Loucy (cell line): Measurements from ENCODE around the gene RAD52.
A peak's percentile ranks its signal among the peaks of the same experiment; 100 is the strongest.

Experiments used
- H2AFZ ChIP-seq: fragments of 200-600 bp; sonication (generic); 2 replicates; pipeline ENCODE4 v1.6.0; 2016; ENCODE audit warnings: antibody characterized with exemption, mild to moderate bottlenecking, low read length, moderate library complexity
- H3F3A ChIP-seq: fragments of 200-600 bp; 2 replicates; pipeline ENCODE4 v1.6.0; 2016; ENCODE audit warnings: antibody characterized with exemption, low read depth, mild to moderate bottlenecking
- H3K27me3 ChIP-seq: fragments of 200-600 bp; sonication (generic); 2 replicates; pipeline ENCODE4 v1.6.1; 2014; ENCODE audit warnings: low read length, mild to moderate bottlenecking; ENCODE audit not compliant: insufficient read depth, poor library complexity, severe bottlenecking
- H3K36me3 ChIP-seq: fragments of 200-600 bp; sonication (generic); 2 replicates; pipeline ENCODE4 v1.6.1; 2016; ENCODE audit warnings: low read length; ENCODE audit not compliant: insufficient read depth
- H3K4me1 ChIP-seq: fragments of 200-600 bp; sonication (generic); 2 replicates; pipeline ENCODE4 v1.5.1; 2014; ENCODE audit warnings: low read length, mild to moderate bottlenecking; ENCODE audit not compliant: insufficient read depth, poor library complexity, severe bottlenecking
- H3K4me2 ChIP-seq: fragments of 200-600 bp; sonication (generic); 2 replicates; pipeline ENCODE4 v1.6.0; 2014; ENCODE audit warnings: antibody characterized with exemption, low read length, low read depth, mild to moderate bottlenecking; ENCODE audit not compliant: poor library complexity, severe bottlenecking
- H3K4me3 ChIP-seq: fragments of 200-600 bp; sonication (generic); 2 replicates; pipeline ENCODE4 v1.5.1; 2014; ENCODE audit warnings: low read length, mild to moderate bottlenecking, mixed read lengths; ENCODE audit not compliant: poor library complexity, severe bottlenecking
- H3K79me2 ChIP-seq: fragments of 200-600 bp; sonication (generic); 2 replicates; pipeline ENCODE4 v1.6.1; 2014; ENCODE audit warnings: low read length; ENCODE audit not compliant: insufficient read depth
- H3K9ac ChIP-seq: fragments of 200-600 bp; sonication (generic); 2 replicates; pipeline ENCODE4 v1.6.0; 2014; ENCODE audit warnings: mild to moderate bottlenecking, low read depth, low read length, moderate library complexity; ENCODE audit not compliant: poor library complexity, severe bottlenecking
- H3K9me2 ChIP-seq: fragments of 200-600 bp; sonication (generic); replicated peaks from 2 replicates; pipeline ENCODE4 v1.6.1; 2016; ENCODE audit warnings: low read depth, low read length, mixed read lengths
- H3K9me3 ChIP-seq: fragments of 200-600 bp; sonication (generic); 2 replicates; pipeline ENCODE4 v1.6.1; 2014; ENCODE audit warnings: mild to moderate bottlenecking, antibody characterized with exemption, low read length, low read depth; ENCODE audit not compliant: insufficient read depth
- H4K20me1 ChIP-seq: fragments of 200-600 bp; sonication (generic); 2 replicates; pipeline ENCODE4 v1.6.0; 2014; ENCODE audit warnings: antibody characterized with exemption, low read length, mild to moderate bottlenecking; ENCODE audit not compliant: insufficient read depth, poor library complexity, severe bottlenecking
- CTCF ChIP-seq: fragments of 200-600 bp; sonication (generic); conservative IDR thresholded peaks from 2 replicates; pipeline ENCODE4 v1.5.1; 2014; ENCODE audit warnings: mild to moderate bottlenecking, antibody characterized with exemption, low read length
- EZH2phosphoT487 ChIP-seq: fragments of 200-600 bp; IDR thresholded peaks from 2 replicates; pipeline ENCODE4 v1.6.1; 2018; ENCODE audit warnings: antibody characterized with exemption, mild to moderate bottlenecking, moderate library complexity, borderline replicate concordance

RAD52 gene

GRCh38 chr12:955939-956338, 6.4 kb upstream of the RAD52 start:
- H3K4me1 ChIP-seq = peaks cover 4% of the 10 kb centered on the region
- no peak overlapping the region for H3K9ac ChIP-seq
- no peaks in the 10 kb centered on the region for H3K36me3 ChIP-seq
- H3K9me2 ChIP-seq = no peaks in the 10 kb centered on the region
- H3K4me3 ChIP-seq = no peak overlapping the region
- no peaks in the 10 kb centered on the region for H3F3A ChIP-seq
- H4K20me1 ChIP-seq = no peaks in the 10 kb centered on the region
- H3K27me3 ChIP-seq = no peaks in the 10 kb centered on the region
- H2AFZ ChIP-seq = 0 out of 2 replicates have a peak overlapping the region, but pooled peaks have one; percentile 22
- no peaks in the 10 kb centered on the region for H3K79me2 ChIP-seq
- no peak overlapping the region for H3K4me2 ChIP-seq
- no peaks in the 10 kb centered on the region for H3K9me3 ChIP-seq
- TF ChIP-seq EZH2phosphoT487 (no peak), CTCF (no peak)

- no peak overlapping the region for H3K4me3 ChIP-seq
- no peak overlapping the region for H3K9ac ChIP-seq
- no peak overlapping the region for H2AFZ ChIP-seq
- no peaks in the 10 kb centered on the region for H3K36me3 ChIP-seq
- TF ChIP-seq EZH2phosphoT487 (no peak), CTCF (no peak)
- no peak overlapping the region for H3K4me2 ChIP-seq
- no peaks in the 10 kb centered on the region for H3K27me3 ChIP-seq
- no peaks in the 10 kb centered on the region for H3K9me2 ChIP-seq
- peaks cover 4% of the 10 kb centered on the region for H3K4me1 ChIP-seq
- H3K9me3 ChIP-seq = no peaks in the 10 kb centered on the region
- H3K79me2 ChIP-seq = no peaks in the 10 kb centered on the region
- H3F3A ChIP-seq = no peaks in the 10 kb centered on the region
- H4K20me1 ChIP-seq = no peaks in the 10 kb centered on the region
Observed at GRCh38 chr12:954741-955140, 5.2 kb upstream of the RAD52 start.

- no peak overlapping the region for H2AFZ ChIP-seq
- TF ChIP-seq EZH2phosphoT487 (no peak), CTCF (no peak)
- H3F3A ChIP-seq = no peaks in the 10 kb centered on the region
- H3K4me2 ChIP-seq = no peak overlapping the region
- no peaks in the 10 kb centered on the region for H3K27me3 ChIP-seq
- H3K4me1 ChIP-seq = peaks cover 4% of the 10 kb centered on the region
- no peak overlapping the region for H3K4me3 ChIP-seq
- H3K36me3 ChIP-seq = no peaks in the 10 kb centered on the region
- no peaks in the 10 kb centered on the region for H3K9me3 ChIP-seq
- H3K9ac ChIP-seq = no peak overlapping the region
- H4K20me1 ChIP-seq = no peaks in the 10 kb centered on the region
- no peaks in the 10 kb centered on the region for H3K9me2 ChIP-seq
- H3K79me2 ChIP-seq = peaks cover 4% of the 10 kb centered on the region
Observed at GRCh38 chr12:953776-954175, 4.3 kb upstream of the RAD52 start.
